ENCODE measurements around the gene SMNDC1.

SMNDC1 gene

DNA sequence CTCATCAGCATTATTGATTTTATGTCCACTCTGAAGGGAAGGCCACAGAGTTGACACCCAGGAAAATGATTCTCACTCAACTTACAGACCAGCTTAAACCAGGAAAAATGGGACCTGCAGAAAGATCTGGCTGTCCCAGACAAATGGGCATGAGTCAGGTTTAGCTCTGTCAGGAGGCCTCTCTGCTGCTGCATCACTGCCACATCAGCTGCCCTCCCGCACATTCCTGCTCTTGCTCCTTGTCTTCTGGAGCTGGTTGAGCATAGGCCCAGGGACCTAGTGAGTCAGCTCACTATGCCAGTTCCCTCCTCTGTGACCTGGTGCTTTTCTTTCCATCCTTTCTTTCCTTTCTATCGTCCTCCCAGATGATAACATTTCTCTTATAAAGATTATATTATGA lies 18.8 kb upstream of the SMNDC1 start:
- Histone ChIP-seq H3K4me1 (ENCODE audit: insufficient read depth, low read length) (no peaks in the 10 kb centered on the region), H3K27ac (ENCODE audit: low read length) (no peak overlapping the region), H2AFZ (ENCODE audit: low read depth, low read length) (no peak overlapping the region), H3K27me3 (ENCODE audit: insufficient read depth, low read length, poor library complexity) (peaks cover 14% of the 10 kb centered on the region), H3K9ac (ENCODE audit: low read depth, low read length) (no peak overlapping the region), H3K4me2 (ENCODE audit: insufficient read depth, low read length) (no peak overlapping the region), H3K9me3 (ENCODE audit: insufficient read depth, low read length, severe bottlenecking) (no peaks in the 10 kb centered on the region), H3K79me2 (ENCODE audit: insufficient read depth, low read length) (no peaks in the 10 kb centered on the region), H3K36me3 (ENCODE audit: insufficient read depth, low read length) (no peaks in the 10 kb centered on the region), H4K20me1 (ENCODE audit: insufficient read depth, low read length) (no peaks in the 10 kb centered on the region), H3K4me3 (ENCODE audit: low read depth in 1 of 2, low read length in 2 of 2) (no peak overlapping the region)
- no peak for DNase-seq
- ATAC-seq (ENCODE audit: insufficient read depth, low read depth): no peak
- no peak for TF ChIP-seq EZH2 (IDR thresholded peaks at IDR 0.05; ENCODE audit: borderline replicate concordance, low read depth, low read length, severe bottlenecking)
- TF ChIP-seq CTCF (IDR thresholded peaks at IDR 0.05; ENCODE audit: borderline replicate concordance, extremely low read depth, low read length, poor library complexity, severe bottlenecking): no peak

DNA sequence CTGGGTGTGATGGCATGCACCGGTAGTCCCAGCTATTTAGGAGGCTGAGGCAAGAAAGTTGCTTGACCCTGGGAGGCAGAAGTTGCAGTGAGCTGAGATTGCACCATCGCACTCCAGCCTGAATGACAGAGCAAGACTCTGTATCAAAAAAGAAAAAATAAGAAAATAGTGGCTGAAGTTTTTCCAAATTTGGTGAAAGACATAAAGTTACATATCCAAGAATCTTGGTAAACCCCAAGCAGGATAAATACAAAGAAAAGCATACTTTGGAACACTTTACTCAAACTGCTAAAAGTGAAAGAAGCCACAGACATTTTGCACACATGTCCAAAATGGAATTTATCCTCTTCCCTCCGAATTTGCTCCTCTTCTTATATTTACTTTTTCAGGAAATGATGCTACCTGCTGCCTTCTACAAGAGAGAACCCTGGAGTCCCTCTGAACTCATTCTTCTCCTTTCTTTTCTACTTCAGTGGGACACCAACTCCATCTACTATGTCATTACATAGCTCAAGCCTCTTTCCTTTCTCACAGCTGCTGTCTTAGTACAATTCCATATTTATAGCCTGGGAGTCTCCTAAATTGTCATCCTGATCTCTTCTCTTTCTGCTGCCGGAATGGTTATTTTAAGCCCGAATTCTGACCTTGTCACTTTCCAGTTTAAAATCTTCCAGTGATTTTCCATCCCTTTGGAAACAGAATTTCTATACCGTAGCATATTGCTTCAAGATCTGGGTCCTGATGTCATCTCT lies 17.3 kb upstream of the SMNDC1 start:
- TF ChIP-seq EZH2 (IDR thresholded peaks at IDR 0.05; ENCODE audit: borderline replicate concordance, low read depth, low read length, severe bottlenecking): no peak
- Histone ChIP-seq H4K20me1 (ENCODE audit: insufficient read depth, low read length) (no peaks in the 10 kb centered on the region), H3K9ac (ENCODE audit: low read depth, low read length) (no peak overlapping the region), H3K79me2 (ENCODE audit: insufficient read depth, low read length) (no peaks in the 10 kb centered on the region), H3K4me1 (ENCODE audit: insufficient read depth, low read length) (no peaks in the 10 kb centered on the region), H3K27ac (ENCODE audit: low read length) (no peak overlapping the region), H3K4me2 (ENCODE audit: insufficient read depth, low read length) (no peak overlapping the region), H3K4me3 (ENCODE audit: low read depth in 1 of 2, low read length in 2 of 2) (no peak overlapping the region), H2AFZ (ENCODE audit: low read depth, low read length) (no peak overlapping the region), H3K9me3 (ENCODE audit: insufficient read depth, low read length, severe bottlenecking) (no peaks in the 10 kb centered on the region), H3K36me3 (ENCODE audit: insufficient read depth, low read length) (no peaks in the 10 kb centered on the region), H3K27me3 (ENCODE audit: insufficient read depth, low read length, poor library complexity) (peaks cover 10% of the 10 kb centered on the region)
- ATAC-seq (ENCODE audit: insufficient read depth, low read depth) (no peak), DNase-seq (no peak)

DNA sequence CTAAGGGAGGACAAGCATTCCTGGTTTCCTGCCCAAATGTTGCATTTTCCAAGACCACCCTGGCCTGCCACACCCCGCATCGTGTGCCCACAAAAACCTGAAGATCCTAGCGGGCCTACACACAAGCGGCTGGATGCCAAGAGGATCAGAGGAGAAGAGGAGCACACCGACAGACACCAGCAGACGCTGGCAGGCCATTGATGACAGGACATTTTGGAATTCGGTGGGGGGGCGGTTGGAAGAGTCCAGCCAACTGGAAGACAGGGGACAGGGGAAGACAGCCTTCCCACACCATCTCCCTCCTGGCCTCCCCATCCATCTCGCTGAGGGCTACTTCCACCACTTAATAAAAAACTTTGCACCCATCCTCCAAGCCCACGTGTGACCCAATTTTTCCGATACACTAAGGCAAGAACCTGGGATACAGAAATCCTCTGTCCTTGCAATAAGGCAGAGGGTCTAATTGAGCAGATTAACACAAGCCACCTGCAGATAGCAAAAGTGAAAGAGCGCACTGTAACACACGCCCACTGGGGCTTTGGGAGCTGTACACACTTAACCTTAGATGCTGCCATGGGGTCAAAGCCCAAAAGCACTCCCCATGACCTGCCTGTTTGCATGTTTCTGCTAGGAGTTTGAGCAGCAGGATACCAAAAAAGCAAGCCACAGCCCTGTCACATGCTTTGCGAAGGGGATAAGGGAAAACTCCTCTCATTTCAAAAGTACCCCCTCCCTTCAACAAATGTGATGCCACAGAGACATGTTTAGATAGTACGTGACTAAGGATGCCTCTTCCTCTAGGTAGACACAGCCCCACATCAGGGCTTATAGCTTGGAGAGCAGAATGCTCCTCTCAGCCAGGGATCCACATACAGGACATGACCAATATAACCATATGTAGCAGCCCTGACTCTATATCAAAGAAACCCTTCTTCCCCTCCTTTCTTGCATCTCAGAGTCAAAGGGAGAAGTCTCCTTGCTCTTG lies 13.4 kb upstream of the SMNDC1 start:
- ATAC-seq (ENCODE audit: insufficient read depth, low read depth): no peak
- Histone ChIP-seq H2AFZ (ENCODE audit: low read depth, low read length) (no peak overlapping the region), H3K4me3 (ENCODE audit: low read depth in 1 of 2, low read length in 2 of 2) (no peak overlapping the region), H3K27ac (ENCODE audit: low read length) (no peak overlapping the region), H3K79me2 (ENCODE audit: insufficient read depth, low read length) (no peaks in the 10 kb centered on the region), H3K4me1 (ENCODE audit: insufficient read depth, low read length) (no peaks in the 10 kb centered on the region), H3K27me3 (ENCODE audit: insufficient read depth, low read length, poor library complexity) (peaks cover 4% of the 10 kb centered on the region), H3K4me2 (ENCODE audit: insufficient read depth, low read length) (no peak overlapping the region), H3K9ac (ENCODE audit: low read depth, low read length) (no peak overlapping the region), H3K36me3 (ENCODE audit: insufficient read depth, low read length) (no peaks in the 10 kb centered on the region), H3K9me3 (ENCODE audit: insufficient read depth, low read length, severe bottlenecking) (no peaks in the 10 kb centered on the region), H4K20me1 (ENCODE audit: insufficient read depth, low read length) (no peaks in the 10 kb centered on the region)
- no peak for DNase-seq
- no peak for TF ChIP-seq EZH2 (IDR thresholded peaks at IDR 0.05; ENCODE audit: borderline replicate concordance, low read depth, low read length, severe bottlenecking)
- no peak for TF ChIP-seq CTCF (IDR thresholded peaks at IDR 0.05; ENCODE audit: borderline replicate concordance, extremely low read depth, low read length, poor library complexity, severe bottlenecking)

- TF ChIP-seq CTCF (IDR thresholded peaks at IDR 0.05; ENCODE audit: borderline replicate concordance, extremely low read depth, low read length, poor library complexity, severe bottlenecking) (no peak), EZH2 (IDR thresholded peaks at IDR 0.05; ENCODE audit: borderline replicate concordance, low read depth, low read length, severe bottlenecking) (no peak)
- Histone ChIP-seq H3K4me3 (ENCODE audit: low read depth in 1 of 2, low read length in 2 of 2) (no peak overlapping the region), H3K4me2 (ENCODE audit: insufficient read depth, low read length) (no peak overlapping the region), H3K9me3 (ENCODE audit: insufficient read depth, low read length, severe bottlenecking) (no peaks in the 10 kb centered on the region), H3K36me3 (ENCODE audit: insufficient read depth, low read length) (no peaks in the 10 kb centered on the region), H4K20me1 (ENCODE audit: insufficient read depth, low read length) (no peaks in the 10 kb centered on the region), H3K27ac (ENCODE audit: low read length) (no peak overlapping the region), H2AFZ (ENCODE audit: low read depth, low read length) (no peak overlapping the region), H3K9ac (ENCODE audit: low read depth, low read length) (no peak overlapping the region), H3K27me3 (ENCODE audit: insufficient read depth, low read length, poor library complexity) (peaks cover 4% of the 10 kb centered on the region), H3K79me2 (ENCODE audit: insufficient read depth, low read length) (no peaks in the 10 kb centered on the region), H3K4me1 (ENCODE audit: insufficient read depth, low read length) (no peaks in the 10 kb centered on the region)
- DNase-seq (peak; percentile 23), ATAC-seq (ENCODE audit: insufficient read depth, low read depth) (peak; percentile 78)
Measured at GRCh38 chr10:110313674-110314073, 9.0 kb upstream of the SMNDC1 start.
